ENCODE results near the gene HPSE2.
"Not testable (repeated sequence)": the region's sequence is repeated elsewhere in the genome, so short reads cannot be mapped to it uniquely, and the experiment has no call there.

Gene HPSE2

GRCh38 chr10:99170116-99170675, 65.5 kb downstream of the HPSE2 start:
- no peak for DNase-seq (ENCODE audit: low read depth in 1 of 2, low spot score in 1 of 2)

- DNase-seq (ENCODE audit: low read depth in 1 of 2, low spot score in 1 of 2): no peak
Measured at GRCh38 chr10:99161165-99161564, 74.5 kb downstream of the HPSE2 start.

- DNase-seq (ENCODE audit: low read depth in 1 of 2, low spot score in 1 of 2): no peak
Measured at GRCh38 chr10:99143651-99144050, 92.0 kb downstream of the HPSE2 start.

- DNase-seq (ENCODE audit: low read depth in 1 of 2, low spot score in 1 of 2): no peak
Measured at GRCh38 chr10:99143011-99143410, 92.6 kb downstream of the HPSE2 start.

GRCh38 chr10:99132897-99133296, 102.8 kb downstream of the HPSE2 start:
- not testable (repeated sequence) for DNase-seq (ENCODE audit: low read depth in 1 of 2, low spot score in 1 of 2)

- DNase-seq (ENCODE audit: low read depth in 1 of 2, low spot score in 1 of 2): no peak
Measured at GRCh38 chr10:99125879-99126278, 109.8 kb downstream of the HPSE2 start.

GRCh38 chr10:99124376-99124775, 111.3 kb downstream of the HPSE2 start:
- no peak for DNase-seq (ENCODE audit: low read depth in 1 of 2, low spot score in 1 of 2)

- no peak for DNase-seq (ENCODE audit: low read depth in 1 of 2, low spot score in 1 of 2)
Measured at GRCh38 chr10:99123851-99124250, 111.8 kb downstream of the HPSE2 start.

- no peak for DNase-seq (ENCODE audit: low read depth in 1 of 2, low spot score in 1 of 2)
Measured at GRCh38 chr10:99123336-99123735, 112.3 kb downstream of the HPSE2 start.

- DNase-seq (ENCODE audit: low read depth in 1 of 2, low spot score in 1 of 2): no peak
Measured at GRCh38 chr10:99119258-99119748, 116.3 kb downstream of the HPSE2 start.

GRCh38 chr10:99115703-99116102, 119.9 kb downstream of the HPSE2 start:
- DNase-seq (ENCODE audit: low read depth in 1 of 2, low spot score in 1 of 2): no peak

- no peak for DNase-seq (ENCODE audit: low read depth in 1 of 2, low spot score in 1 of 2)
Measured at GRCh38 chr10:99085358-99085757, 150.3 kb downstream of the HPSE2 start.

GRCh38 chr10:99084161-99084560, 151.5 kb downstream of the HPSE2 start:
- DNase-seq (ENCODE audit: low read depth in 1 of 2, low spot score in 1 of 2): no peak

GRCh38 chr10:99080275-99080945, 155.2 kb downstream of the HPSE2 start:
- DNase-seq (ENCODE audit: low read depth in 1 of 2, low spot score in 1 of 2): no peak

- no peak for DNase-seq (ENCODE audit: low read depth in 1 of 2, low spot score in 1 of 2)
Measured at GRCh38 chr10:99062591-99062990, 173.1 kb downstream of the HPSE2 start.

GRCh38 chr10:99058762-99059161, 176.9 kb downstream of the HPSE2 start:
- DNase-seq (ENCODE audit: low read depth in 1 of 2, low spot score in 1 of 2): no peak

GRCh38 chr10:99057936-99058690, 177.5 kb downstream of the HPSE2 start:
- DNase-seq (ENCODE audit: low read depth in 1 of 2, low spot score in 1 of 2): no peak

GRCh38 chr10:99045671-99046070, 190.0 kb downstream of the HPSE2 start:
- no peak for DNase-seq (ENCODE audit: low read depth in 1 of 2, low spot score in 1 of 2)

- DNase-seq (ENCODE audit: low read depth in 1 of 2, low spot score in 1 of 2): no peak
Measured at GRCh38 chr10:99042051-99042771, 193.4 kb downstream of the HPSE2 start.

GRCh38 chr10:99041468-99041867, 194.2 kb downstream of the HPSE2 start:
- no peak for DNase-seq (ENCODE audit: low read depth in 1 of 2, low spot score in 1 of 2)

GRCh38 chr10:99013885-99014284, 221.8 kb downstream of the HPSE2 start:
- no peak for DNase-seq (ENCODE audit: low read depth in 1 of 2, low spot score in 1 of 2)

GRCh38 chr10:99010286-99010685, 225.4 kb downstream of the HPSE2 start:
- DNase-seq (ENCODE audit: low read depth in 1 of 2, low spot score in 1 of 2): no peak

Measured in activated CD4-positive, alpha-beta T cell treated with anti-CD3 and anti-CD28 coated beads, Interleukin-2, amount 50 U/mL, for 24 hours (primary cell).